Suprapubic skin (tissue), 4 donors: ENCODE data around the gene PPRC1. TPM values are rescaled to one million over a fixed set of nuclear protein-coding genes. Genes with fewer than 3 reads are reported as not detected.
A peak's percentile ranks its signal among the peaks of the same experiment; 100 is the strongest.

ENCODE experiments used
- DNase-seq, 2 donors: peaks; one replicate each; pipeline ENCODE4 v3.0.0-alpha.2; 2019; ENCODE audit warnings: low spot score in 2 of 2
- H3K27ac ChIP-seq: fragments of 200-600 bp; sonication (generic); one replicate; pipeline ENCODE4 v1.5.1; 2019
- H3K27me3 ChIP-seq: fragments of 200-600 bp; sonication (generic); one replicate; pipeline ENCODE4 v1.5.1; 2019
- H3K36me3 ChIP-seq: fragments of 200-600 bp; sonication (generic); one replicate; pipeline ENCODE4 v1.5.1; 2019
- H3K4me1 ChIP-seq: fragments of 200-600 bp; sonication (generic); one replicate; pipeline ENCODE4 v1.5.1; 2019
- H3K4me3 ChIP-seq: fragments of 200-600 bp; sonication (generic); one replicate; pipeline ENCODE4 v1.5.1; 2019; ENCODE audit warnings: mild to moderate bottlenecking
- H3K9me3 ChIP-seq: fragments of 200-600 bp; sonication (generic); one replicate; pipeline ENCODE4 v1.5.1; 2019
- CTCF ChIP-seq, 2 donors: fragments of 200-600 bp in 1 of 2; fragments of 450-650 bp in 1 of 2; sonication (generic) in 1 of 2; IDR thresholded peaks; one replicate each; pipeline ENCODE4 v1.5.1; 2016 to 2019; ENCODE audit warnings: antibody characterized with exemption in 2 of 2, mild to moderate bottlenecking in 1 of 2, moderate library complexity in 1 of 2
- EP300 ChIP-seq: sonication (generic); formaldehyde crosslinking; IDR thresholded peaks from one replicate; pipeline ENCODE4 v1.6.1; 2017; ENCODE audit warnings: antibody characterized with exemption
- POLR2A ChIP-seq, 2 donors: fragments of 450-650 bp; IDR thresholded peaks; one replicate each; pipeline ENCODE4 v1.6.1; 2017; ENCODE audit warnings: antibody characterized with exemption in 2 of 2, mild to moderate bottlenecking in 2 of 2, moderate library complexity in 2 of 2
- POLR2AphosphoS5 ChIP-seq, 3 donors: sonication (generic); formaldehyde crosslinking; IDR thresholded peaks; one replicate each; pipeline ENCODE4 v1.6.1; 2017; ENCODE audit warnings: antibody characterized with exemption in 3 of 3
- WGBS: methylation state at CpG from one replicate; pipeline ENCODE4 v1.1.5; 2018; 5-methylcytosine and 5-hydroxymethylcytosine counted together
- total RNA-seq, 4 donors: library from RNA; depleted of rRNA; stranded (reverse); fragments of >200 nt; gene quantifications; one replicate each; pipeline ENCODE4 v1.1.0, GENCODE V29; 2016

Gene PPRC1
- total RNA-seq, 4 donors from 2014 or later, result 42.6 to 80.0 (median 55.2) TPM

- Histone ChIP-seq H3K27me3 (no peaks in the 10 kb centered on the region), H3K4me3 (no peak overlapping the region), H3K36me3 (no peaks in the 10 kb centered on the region), H3K27ac (no peak overlapping the region), H3K4me1 (peaks cover 27% of the 10 kb centered on the region), H3K9me3 (no peaks in the 10 kb centered on the region)
- TF ChIP-seq POLR2A (IDR thresholded peaks at IDR 0.05) (no peak), EP300 (no peak), CTCF (IDR thresholded peaks at IDR 0.05) (no peak), POLR2AphosphoS5 (IDR thresholded peaks at IDR 0.05) (no peak)
- DNase-seq, result no peak
- WGBS, result 88% methylated on average over 3 of the region's 3 CpGs
These were observed 9.6 kb upstream of the PPRC1 start for GRCh38 chr10:102123223-102123622.

GRCh38 chr10:102131286-102132170 lies 1.3 kb upstream of the PPRC1 start:
- Histone ChIP-seq H3K27ac (peak overlapping the region; percentile 96), H3K27me3 (no peaks in the 10 kb centered on the region), H3K4me1 (peaks cover 32% of the 10 kb centered on the region), H3K36me3 (no peaks in the 10 kb centered on the region), H3K9me3 (no peaks in the 10 kb centered on the region), H3K4me3 (no peak overlapping the region)
- TF ChIP-seq POLR2A (IDR thresholded peaks at IDR 0.05) (no peak), CTCF (IDR thresholded peaks at IDR 0.05) (no peak), POLR2AphosphoS5 (IDR thresholded peaks at IDR 0.05) (no peak), EP300 (no peak)
- DNase-seq, result no peak
- WGBS, result 85% methylated on average over 8 of the region's 8 CpGs

GRCh38 chr10:102132193-102132562 lies 662 bp upstream of the PPRC1 start:
- no peaks in the 10 kb centered on the region for H3K9me3 ChIP-seq
- DNase-seq, result no peak
- 21% methylated on average over 8 of the region's 8 CpGs for WGBS
- TF ChIP-seq EP300, result no peak
- no peak for TF ChIP-seq CTCF (IDR thresholded peaks at IDR 0.05)
- no peak for TF ChIP-seq POLR2AphosphoS5 (IDR thresholded peaks at IDR 0.05)
- H3K4me1 ChIP-seq, result peaks cover 38% of the 10 kb centered on the region
- peak overlapping the region; percentile 96 for H3K27ac ChIP-seq
- H3K4me3 ChIP-seq, result peak overlapping the region; percentile 98
- H3K36me3 ChIP-seq, result no peaks in the 10 kb centered on the region
- H3K27me3 ChIP-seq, result no peaks in the 10 kb centered on the region

- H3K9me3 ChIP-seq, result no peaks in the 10 kb centered on the region
- H3K27me3 ChIP-seq, result no peaks in the 10 kb centered on the region
- H3K36me3 ChIP-seq, result peaks cover 9% of the 10 kb centered on the region
- under 1% methylated on average over 34 of the region's 48 CpGs for WGBS
- peaks cover 40% of the 10 kb centered on the region for H3K4me1 ChIP-seq
- no peak for TF ChIP-seq POLR2AphosphoS5 (IDR thresholded peaks at IDR 0.05)
- TF ChIP-seq CTCF (IDR thresholded peaks at IDR 0.05), result no peak
- no peak for TF ChIP-seq POLR2A (IDR thresholded peaks at IDR 0.05)
- no peak for TF ChIP-seq EP300
- DNase-seq, result peak; percentile 79 to 87
- H3K4me3 ChIP-seq, result peak overlapping the region; percentile 98
- H3K27ac ChIP-seq, result peak overlapping the region; percentile 96
These were observed 744 bp downstream of the PPRC1 start for GRCh38 chr10:102133373-102134195.

- Histone ChIP-seq H3K4me1 (peaks cover 40% of the 10 kb centered on the region), H3K4me3 (peak overlapping the region; percentile 98), H3K27me3 (no peaks in the 10 kb centered on the region), H3K9me3 (no peaks in the 10 kb centered on the region), H3K27ac (no peak overlapping the region), H3K36me3 (peaks cover 17% of the 10 kb centered on the region)
- DNase-seq, result no peak
- TF ChIP-seq EP300 (no peak), POLR2AphosphoS5 (IDR thresholded peaks at IDR 0.05) (no peak), CTCF (IDR thresholded peaks at IDR 0.05) (no peak), POLR2A (IDR thresholded peaks at IDR 0.05) (no peak)
- WGBS, result 55% methylated on average over 2 of the region's 2 CpGs
These were observed 1.6 kb downstream of the PPRC1 start for GRCh38 chr10:102134416-102134815.
